ENCODE data around the gene LIPC. TPM values are rescaled to one million over a fixed set of nuclear protein-coding genes. Genes with fewer than 3 reads are reported as not detected.

LIPC gene
- total RNA-seq, 4 donors from 2014 or later = 0.47 TPM; not detected in 3

DNA sequence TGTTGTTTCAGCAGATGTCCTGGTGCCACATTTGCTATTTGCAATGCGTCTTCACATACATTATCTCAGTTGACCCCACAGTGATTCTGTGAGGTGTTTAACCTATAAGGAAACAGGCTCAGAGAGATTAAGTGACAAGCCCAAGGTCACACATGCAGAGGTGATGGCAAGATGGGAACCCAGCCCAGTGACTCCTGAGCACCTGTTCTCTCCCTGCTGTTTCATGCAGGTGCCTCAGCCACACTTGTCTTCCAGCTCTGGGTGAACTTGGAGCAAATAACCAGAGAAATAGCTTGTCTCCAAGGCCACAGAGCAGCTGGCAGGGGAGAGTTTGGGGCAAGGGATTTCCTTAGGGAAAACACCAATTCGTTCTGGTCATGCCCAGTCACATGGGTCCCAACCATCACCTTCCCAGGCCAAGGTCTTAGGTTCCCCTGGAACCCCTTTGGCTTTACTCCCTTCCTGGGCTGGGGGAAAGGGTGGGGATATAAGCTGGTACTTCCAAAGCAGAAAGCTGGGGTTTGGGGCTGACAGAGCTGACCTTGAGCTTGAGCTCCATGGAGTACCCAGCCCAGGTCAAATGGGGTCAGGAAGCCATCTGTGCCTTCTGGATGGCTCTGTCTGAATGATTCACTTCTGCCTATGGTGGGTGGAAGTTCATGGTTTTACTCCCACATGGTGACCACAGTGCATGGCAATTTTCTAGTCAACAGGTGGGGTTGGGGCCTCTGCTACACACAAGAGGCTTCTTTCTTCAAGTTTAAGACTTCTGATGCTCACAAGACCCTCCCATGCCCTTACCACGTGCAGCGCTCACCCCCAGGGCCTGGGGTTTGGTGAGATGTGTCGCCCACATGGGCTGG lies 22.4 kb downstream of the LIPC start:
- DNase-seq (no peak), ATAC-seq (peak in 1 of 2 donors; percentile 14)
- in situ Hi-C loops (cut with MboI; ENCODE audit: low sequenced_read_pairs in 4 of 4) = no loop called here
- Histone ChIP-seq H3K4me1 (peaks cover 5 to 13% of the 10 kb centered on the region in 2 donors), H3K4me3 (no peak overlapping the region), H3K36me3 (no peaks in the 10 kb centered on the region), H3K27ac (no peak overlapping the region), H3K9me3 (no peaks in the 10 kb centered on the region), H3K27me3 (no peaks in the 10 kb centered on the region)
- TF ChIP-seq, protein P1, sequence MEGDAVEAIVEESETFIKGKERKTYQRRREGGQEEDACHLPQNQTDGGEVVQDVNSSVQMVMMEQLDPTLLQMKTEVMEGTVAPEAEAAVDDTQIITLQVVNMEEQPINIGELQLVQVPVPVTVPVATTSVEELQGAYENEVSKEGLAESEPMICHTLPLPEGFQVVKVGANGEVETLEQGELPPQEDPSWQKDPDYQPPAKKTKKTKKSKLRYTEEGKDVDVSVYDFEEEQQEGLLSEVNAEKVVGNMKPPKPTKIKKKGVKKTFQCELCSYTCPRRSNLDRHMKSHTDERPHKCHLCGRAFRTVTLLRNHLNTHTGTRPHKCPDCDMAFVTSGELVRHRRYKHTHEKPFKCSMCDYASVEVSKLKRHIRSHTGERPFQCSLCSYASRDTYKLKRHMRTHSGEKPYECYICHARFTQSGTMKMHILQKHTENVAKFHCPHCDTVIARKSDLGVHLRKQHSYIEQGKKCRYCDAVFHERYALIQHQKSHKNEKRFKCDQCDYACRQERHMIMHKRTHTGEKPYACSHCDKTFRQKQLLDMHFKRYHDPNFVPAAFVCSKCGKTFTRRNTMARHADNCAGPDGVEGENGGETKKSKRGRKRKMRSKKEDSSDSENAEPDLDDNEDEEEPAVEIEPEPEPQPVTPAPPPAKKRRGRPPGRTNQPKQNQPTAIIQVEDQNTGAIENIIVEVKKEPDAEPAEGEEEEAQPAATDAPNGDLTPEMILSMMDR (IDR thresholded peaks at IDR 0.05 in 4 of 5, conservative IDR thresholded peaks at IDR 0.05 in 1 of 5) = no peak
- no peak for TF ChIP-seq POLR2A (IDR thresholded peaks at IDR 0.05)
- intact Hi-C loops (cut with DNase I; ENCODE audit: low total_unique reads) = no loop called here

DNA sequence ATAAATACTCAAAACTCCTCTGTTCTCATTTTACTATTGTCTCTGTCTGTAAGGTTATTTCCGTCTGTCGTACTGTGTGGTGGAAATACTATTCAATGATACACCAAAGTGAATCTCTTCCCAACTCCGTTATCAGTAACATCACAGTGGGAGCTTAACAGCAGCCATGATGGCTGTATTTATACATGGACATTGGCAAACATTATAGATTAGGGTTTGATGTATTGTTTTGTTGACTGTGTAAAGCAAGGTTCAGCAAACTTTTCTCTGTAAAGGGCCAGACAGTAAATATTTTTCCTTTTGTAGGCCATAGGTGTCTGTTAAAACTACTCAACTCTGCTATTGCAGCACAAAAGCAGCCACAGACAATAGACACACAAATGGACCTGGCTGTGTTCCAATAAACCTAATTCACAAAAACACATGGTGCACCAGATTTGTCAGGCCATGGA lies 23.2 kb downstream of the LIPC start:
- TF ChIP-seq, protein P1 (IDR thresholded peaks at IDR 0.05 in 4 of 5, conservative IDR thresholded peaks at IDR 0.05 in 1 of 5) = no peak
- no peak for TF ChIP-seq POLR2A (IDR thresholded peaks at IDR 0.05)
- Histone ChIP-seq H3K27ac (no peak overlapping the region), H3K4me3 (no peak overlapping the region), H3K27me3 (no peaks in the 10 kb centered on the region), H3K4me1 (peaks cover 5 to 21% of the 10 kb centered on the region in 2 donors), H3K9me3 (no peaks in the 10 kb centered on the region), H3K36me3 (no peaks in the 10 kb centered on the region)
- in situ Hi-C loops (cut with MboI; ENCODE audit: low sequenced_read_pairs in 4 of 4) = no loop called here
- ATAC-seq (no peak), DNase-seq (no peak)
- intact Hi-C loops (cut with DNase I; ENCODE audit: low total_unique reads) = no loop called here

DNA sequence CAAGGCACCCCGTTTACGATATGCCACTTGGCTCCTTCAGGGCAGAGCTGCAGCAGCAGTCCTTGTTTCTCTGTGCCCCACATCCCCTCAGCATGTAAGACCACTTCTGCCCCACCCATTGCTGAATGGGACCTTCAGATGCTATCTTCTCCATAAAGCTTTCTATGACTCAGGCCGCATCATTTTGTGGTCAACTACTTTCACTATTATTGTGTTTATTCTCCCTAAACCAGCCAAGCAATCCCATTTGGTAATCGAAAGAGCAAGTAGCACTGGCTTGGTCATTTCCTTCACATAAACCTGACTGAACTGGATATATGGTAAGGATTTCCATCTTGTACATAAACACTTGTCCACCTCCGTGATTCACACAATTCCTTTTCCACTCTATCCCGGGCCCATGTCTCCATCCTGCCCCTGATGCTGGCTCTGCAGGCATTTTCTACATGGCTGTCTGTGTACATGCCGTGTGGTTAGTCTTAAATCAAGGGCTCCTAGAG lies 25.7 kb downstream of the LIPC start:
- ATAC-seq (no peak), DNase-seq (no peak)
- Histone ChIP-seq H3K27me3 (no peaks in the 10 kb centered on the region), H3K36me3 (no peaks in the 10 kb centered on the region), H3K4me3 (no peak overlapping the region), H3K4me1 (peaks cover 5 to 23% of the 10 kb centered on the region in 2 donors), H3K9me3 (no peaks in the 10 kb centered on the region), H3K27ac (peak overlapping the region in 3 of 4 donors; percentile 61 to 70 (median 65))
- TF ChIP-seq, protein P1 (IDR thresholded peaks at IDR 0.05 in 4 of 5, conservative IDR thresholded peaks at IDR 0.05 in 1 of 5) = no peak
- no peak for TF ChIP-seq POLR2A (IDR thresholded peaks at IDR 0.05)
- intact Hi-C loops (cut with DNase I; ENCODE audit: low total_unique reads) (no loop called here), in situ Hi-C loops (cut with MboI; ENCODE audit: low sequenced_read_pairs in 4 of 4) (no loop called here)

DNA sequence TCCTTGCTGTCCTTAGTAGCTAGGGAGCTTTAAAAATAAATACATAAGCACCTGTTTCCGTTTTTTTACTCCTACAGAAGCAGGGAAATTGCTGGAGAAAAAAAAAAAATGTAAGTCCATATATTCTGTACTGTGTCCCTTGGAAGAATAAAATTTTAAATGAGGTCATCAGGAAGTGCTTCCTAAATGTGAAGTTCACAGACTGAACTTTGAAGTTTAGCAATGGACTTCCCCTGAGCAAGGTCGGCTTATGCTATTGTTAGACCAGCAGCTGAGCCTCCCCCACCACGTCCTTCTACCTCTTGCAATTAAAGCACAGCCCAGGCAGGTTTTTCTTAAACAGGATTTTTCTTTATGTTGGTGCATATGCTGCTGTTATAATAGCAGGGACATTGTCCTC lies 26.3 kb downstream of the LIPC start:
- no peak for TF ChIP-seq POLR2A (IDR thresholded peaks at IDR 0.05)
- TF ChIP-seq, protein P1 (IDR thresholded peaks at IDR 0.05 in 4 of 5, conservative IDR thresholded peaks at IDR 0.05 in 1 of 5) = no peak
- Histone ChIP-seq H3K27ac (peak overlapping the region; percentile 4 to 70 (median 63)), H3K36me3 (no peaks in the 10 kb centered on the region), H3K27me3 (no peaks in the 10 kb centered on the region), H3K4me1 (peaks cover 5 to 23% of the 10 kb centered on the region in 2 donors), H3K9me3 (no peaks in the 10 kb centered on the region), H3K4me3 (no peak overlapping the region)
- intact Hi-C loops (cut with DNase I; ENCODE audit: low total_unique reads) = no loop called here
- in situ Hi-C loops (cut with MboI; ENCODE audit: low sequenced_read_pairs in 4 of 4) = no loop called here
- ATAC-seq (peak in 1 of 2 donors; percentile 54), DNase-seq (no peak)
